Vagina (tissue), 2 donors: ENCODE data around the gene MARCHF3. TPM values are rescaled to one million over a fixed set of nuclear protein-coding genes. Genes with fewer than 3 reads are reported as not detected.
"Not testable (repeated sequence)": the region's sequence is repeated elsewhere in the genome, so short reads cannot be mapped to it uniquely, and the experiment has no call there.

ENCODE experiments used
- DNase-seq, 2 donors: peaks; one replicate each; pipeline ENCODE4 v3.0.0-alpha.2; 2017; ENCODE audit errors: extremely low spot score in 2 of 2
- H3K27ac ChIP-seq: fragments of 200-600 bp; sonication (generic); one replicate; pipeline ENCODE4 v1.5.1; 2019
- H3K27me3 ChIP-seq: fragments of 200-600 bp; sonication (generic); one replicate; pipeline ENCODE4 v1.5.1; 2019
- H3K36me3 ChIP-seq, 2 donors: fragments of 200-600 bp; sonication (generic); one replicate each; pipeline ENCODE4 v1.5.1; 2017 to 2019
- H3K4me1 ChIP-seq: fragments of 200-600 bp; sonication (generic); one replicate; pipeline ENCODE4 v1.5.1; 2019
- H3K4me3 ChIP-seq, 2 donors: fragments of 200-600 bp; sonication (generic); 1 replicate in 1 of 2; 2 replicates in 1 of 2; pipeline ENCODE4 v1.5.1; 2016 to 2019
- H3K9me3 ChIP-seq: fragments of 200-600 bp; sonication (generic); one replicate; pipeline ENCODE4 v1.5.1; 2019
- POLR2A ChIP-seq, 2 donors: fragments of 450-650 bp; IDR thresholded peaks; one replicate each; pipeline ENCODE4 v1.6.1; 2017; ENCODE audit warnings: antibody characterized with exemption in 2 of 2, mild to moderate bottlenecking in 2 of 2, moderate library complexity in 2 of 2
- POLR2AphosphoS5 ChIP-seq, 2 donors: sonication (generic); formaldehyde crosslinking; IDR thresholded peaks; one replicate each; pipeline ENCODE4 v1.9.0; 2017; ENCODE audit warnings: antibody characterized with exemption in 2 of 2, mild to moderate bottlenecking in 2 of 2, low read depth in 1 of 2; ENCODE audit not compliant: insufficient read depth in 1 of 2
- intact Hi-C: fragments of 100-400 bp; cut with DNase I; formaldehyde crosslinking; loops from one replicate; pipeline ENCODE4 v1.15.1; 2023
- total RNA-seq: library from RNA; depleted of rRNA; stranded (reverse); fragments of >200 nt; gene quantifications from one replicate; pipeline ENCODE4 v1.2.3, GENCODE V29; 2016
- TF ChIP-seq, protein P1 (sequence below), 3 experiments: fragments of 450-650 bp in 2 of 3; fragments of 200-600 bp in 1 of 3; sonication (generic) in 1 of 3; IDR thresholded peaks; one replicate each; pipeline ENCODE4 v1.5.1; 2017 to 2019; ENCODE audit warnings: antibody characterized with exemption in 3 of 3, mild to moderate bottlenecking in 2 of 3, moderate library complexity in 2 of 3

MARCHF3 gene
- total RNA-seq, 1 donor from 2014 or later = 2.0 TPM

- no peak for DNase-seq
- Histone ChIP-seq H3K36me3 (no peaks in the 10 kb centered on the region), H3K4me3 (no peak overlapping the region), H3K4me1 (no peaks in the 10 kb centered on the region), H3K9me3 (no peaks in the 10 kb centered on the region), H3K27ac (no peak overlapping the region), H3K27me3 (no peaks in the 10 kb centered on the region)
- TF ChIP-seq, protein P1, sequence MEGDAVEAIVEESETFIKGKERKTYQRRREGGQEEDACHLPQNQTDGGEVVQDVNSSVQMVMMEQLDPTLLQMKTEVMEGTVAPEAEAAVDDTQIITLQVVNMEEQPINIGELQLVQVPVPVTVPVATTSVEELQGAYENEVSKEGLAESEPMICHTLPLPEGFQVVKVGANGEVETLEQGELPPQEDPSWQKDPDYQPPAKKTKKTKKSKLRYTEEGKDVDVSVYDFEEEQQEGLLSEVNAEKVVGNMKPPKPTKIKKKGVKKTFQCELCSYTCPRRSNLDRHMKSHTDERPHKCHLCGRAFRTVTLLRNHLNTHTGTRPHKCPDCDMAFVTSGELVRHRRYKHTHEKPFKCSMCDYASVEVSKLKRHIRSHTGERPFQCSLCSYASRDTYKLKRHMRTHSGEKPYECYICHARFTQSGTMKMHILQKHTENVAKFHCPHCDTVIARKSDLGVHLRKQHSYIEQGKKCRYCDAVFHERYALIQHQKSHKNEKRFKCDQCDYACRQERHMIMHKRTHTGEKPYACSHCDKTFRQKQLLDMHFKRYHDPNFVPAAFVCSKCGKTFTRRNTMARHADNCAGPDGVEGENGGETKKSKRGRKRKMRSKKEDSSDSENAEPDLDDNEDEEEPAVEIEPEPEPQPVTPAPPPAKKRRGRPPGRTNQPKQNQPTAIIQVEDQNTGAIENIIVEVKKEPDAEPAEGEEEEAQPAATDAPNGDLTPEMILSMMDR (IDR thresholded peaks at IDR 0.05) = no peak
- TF ChIP-seq POLR2AphosphoS5 (IDR thresholded peaks at IDR 0.05; ENCODE audit: insufficient read depth in 1 of 2, low read depth in 1 of 2) (no peak), POLR2A (IDR thresholded peaks at IDR 0.05) (no peak)
- intact Hi-C loops = no loop called here
Measured at GRCh38 chr5:126948453-126948852, 81.9 kb downstream of the MARCHF3 start.

DNA sequence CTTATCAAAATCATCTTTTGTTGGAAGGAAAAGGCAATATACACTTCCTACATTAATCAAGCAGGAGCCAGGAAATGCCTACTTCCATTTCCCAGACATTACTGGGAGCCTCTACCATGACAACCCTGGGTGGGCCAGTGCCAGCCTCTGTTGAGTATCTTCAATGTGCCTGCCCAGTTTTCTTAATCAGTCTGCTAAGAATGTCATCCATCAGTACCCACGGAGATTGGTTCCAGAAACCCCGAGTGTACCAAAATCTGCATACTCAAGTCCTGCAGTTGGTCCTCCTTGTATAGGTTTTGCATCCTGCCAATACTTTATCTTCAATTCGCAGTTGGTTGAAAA is 82.4 kb downstream of the MARCHF3 start:
- Histone ChIP-seq H3K4me1 (no peaks in the 10 kb centered on the region), H3K36me3 (no peaks in the 10 kb centered on the region)

GRCh38 chr5:126947146-126948010 is 83.0 kb downstream of the MARCHF3 start:
- Histone ChIP-seq H3K36me3 (no peaks in the 10 kb centered on the region), H3K9me3 (no peaks in the 10 kb centered on the region), H3K27ac (no peak overlapping the region), H3K27me3 (no peaks in the 10 kb centered on the region), H3K4me1 (no peaks in the 10 kb centered on the region), H3K4me3 (no peak overlapping the region)
- intact Hi-C loops = no loop called here
- no peak for DNase-seq
- TF ChIP-seq POLR2A (IDR thresholded peaks at IDR 0.05) (no peak), POLR2AphosphoS5 (IDR thresholded peaks at IDR 0.05; ENCODE audit: insufficient read depth in 1 of 2, low read depth in 1 of 2) (no peak)
- TF ChIP-seq, protein P1 (IDR thresholded peaks at IDR 0.05) = no peak

More for the DNA sequence above, 82.4 kb downstream of the MARCHF3 start:
- Histone ChIP-seq H3K27ac (no peak overlapping the region), H3K9me3 (no peaks in the 10 kb centered on the region), H3K4me3 (no peak overlapping the region), H3K27me3 (no peaks in the 10 kb centered on the region)
- TF ChIP-seq POLR2AphosphoS5 (IDR thresholded peaks at IDR 0.05; ENCODE audit: insufficient read depth in 1 of 2, low read depth in 1 of 2) (no peak), POLR2A (IDR thresholded peaks at IDR 0.05) (no peak)
- TF ChIP-seq, protein P1 (IDR thresholded peaks at IDR 0.05) = no peak
- no peak for DNase-seq
- intact Hi-C loops = no loop called here

DNA sequence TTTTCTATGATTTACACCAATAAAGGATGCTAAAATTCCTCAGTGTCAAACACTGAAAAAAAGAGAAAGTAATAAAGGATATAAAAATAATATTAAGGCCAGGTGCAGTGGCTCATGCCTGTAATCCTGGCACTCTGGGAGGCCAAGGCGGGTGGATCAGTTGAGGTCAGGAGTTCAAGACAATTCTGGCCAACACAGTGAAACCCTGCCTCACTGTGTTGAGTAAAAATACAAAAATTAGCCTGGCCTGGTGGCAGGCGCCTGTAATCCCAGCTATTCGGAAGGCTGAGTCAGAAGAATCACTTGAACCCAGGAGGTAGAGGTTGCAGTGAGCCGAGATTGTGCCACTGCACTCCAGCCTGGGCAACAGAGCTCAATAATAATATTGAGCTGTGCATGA is 87.5 kb downstream of the MARCHF3 start:
- DNase-seq, H3K4me3 ChIP-seq, H3K27ac ChIP-seq, H3K36me3 ChIP-seq, intact Hi-C loops, H3K9me3 ChIP-seq, H3K27me3 ChIP-seq, H3K4me1 ChIP-seq: not testable (repeated sequence)

DNA sequence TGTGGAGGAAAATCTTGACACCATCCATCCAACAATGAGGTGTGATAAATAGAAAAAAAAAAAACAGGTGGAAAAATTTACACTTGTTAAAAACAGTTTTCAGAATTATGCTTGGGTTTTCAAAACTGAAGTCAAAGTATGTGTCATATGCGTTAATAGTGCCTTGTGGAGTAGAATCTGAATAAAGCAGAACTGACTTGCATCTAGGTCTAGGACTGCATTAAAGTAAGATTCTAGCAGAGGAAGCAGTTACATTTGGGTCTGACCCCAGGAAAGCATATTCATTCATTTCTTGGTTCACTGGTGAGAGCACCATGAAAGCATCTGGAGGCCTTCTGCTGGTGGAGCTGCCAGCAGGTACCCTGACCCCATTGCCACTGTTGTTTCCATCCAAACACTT is 89.0 kb downstream of the MARCHF3 start:
- H3K27me3 ChIP-seq = no peaks in the 10 kb centered on the region
- intact Hi-C loops = no loop called here
- TF ChIP-seq POLR2AphosphoS5 (IDR thresholded peaks at IDR 0.05; ENCODE audit: insufficient read depth in 1 of 2, low read depth in 1 of 2) (no peak), POLR2A (IDR thresholded peaks at IDR 0.05) (no peak)
- TF ChIP-seq, protein P1 (IDR thresholded peaks at IDR 0.05) = no peak
- H3K4me1 ChIP-seq = no peaks in the 10 kb centered on the region
- no peak for DNase-seq
- H3K4me3 ChIP-seq = no peak overlapping the region
- no peaks in the 10 kb centered on the region for H3K36me3 ChIP-seq
- no peaks in the 10 kb centered on the region for H3K9me3 ChIP-seq
- H3K27ac ChIP-seq = no peak overlapping the region
